NOMO-1 treated with DMSO at 0.1 percent for 48 hours (cell line): Measurements from ENCODE around the gene FEZF2.

Source experiments
- DNase-seq: peaks from one replicate; lab custom pipeline; 2025; ENCODE audit not compliant: unreplicated experiment; lab: John Stamatoyannopoulos, UW

FEZF2 gene

GRCh38 chr3:62373215-62373614 lies at the start of gene FEZF2:
Gene FEZF2, minus strand, starts transcription at chr3:62373550. Its CDS starts 682 bp downstream, at chr3:62372868.
- no peak for DNase-seq

GRCh38 chr3:62421207-62421606 lies 47.9 kb upstream of the FEZF2 start:
- no peak for DNase-seq

- DNase-seq, result no peak
Measured at GRCh38 chr3:62416144-62416543, 42.8 kb upstream of the FEZF2 start.

- DNase-seq, result no peak
Measured at GRCh38 chr3:62415312-62415801, 42.0 kb upstream of the FEZF2 start.

- DNase-seq, result no peak
Measured at GRCh38 chr3:62414786-62415185, 41.4 kb upstream of the FEZF2 start.

GRCh38 chr3:62413687-62414086 lies 40.3 kb upstream of the FEZF2 start:
- DNase-seq, result no peak

GRCh38 chr3:62406945-62407344 lies 33.6 kb upstream of the FEZF2 start:
- DNase-seq, result no peak

- no peak for DNase-seq
Measured at GRCh38 chr3:62405566-62405965, 32.2 kb upstream of the FEZF2 start.

- DNase-seq, result no peak
Measured at GRCh38 chr3:62405135-62405534, 31.8 kb upstream of the FEZF2 start.

- no peak for DNase-seq
Measured at GRCh38 chr3:62404321-62404720, 31.0 kb upstream of the FEZF2 start.

GRCh38 chr3:62403765-62404164 lies 30.4 kb upstream of the FEZF2 start:
- DNase-seq, result no peak

GRCh38 chr3:62392626-62393292 lies 19.4 kb upstream of the FEZF2 start:
- no peak for DNase-seq

- DNase-seq, result no peak
Measured at GRCh38 chr3:62387251-62387650, 13.9 kb upstream of the FEZF2 start.

- DNase-seq, result no peak
Measured at GRCh38 chr3:62379321-62379798, 6.0 kb upstream of the FEZF2 start.

GRCh38 chr3:62378921-62379320 lies 5.6 kb upstream of the FEZF2 start:
- no peak for DNase-seq

- no peak for DNase-seq
Measured at GRCh38 chr3:62378311-62378789, 5.0 kb upstream of the FEZF2 start.

GRCh38 chr3:62376906-62377877 lies 3.8 kb upstream of the FEZF2 start:
- no peak for DNase-seq

- no peak for DNase-seq
Measured at GRCh38 chr3:62376454-62376720, 3.0 kb upstream of the FEZF2 start.

- DNase-seq, result no peak
Measured at GRCh38 chr3:62375655-62376453, 2.5 kb upstream of the FEZF2 start.

GRCh38 chr3:62374341-62375218 lies 1.2 kb upstream of the FEZF2 start:
- no peak for DNase-seq
